ENCODE data around the gene PODXL. TPM values are rescaled to one million over a fixed set of nuclear protein-coding genes. Genes with fewer than 3 reads are reported as not detected.

Gene PODXL
- total and polyA plus RNA-seq, 10 of the 15 experiments (the other 5 are each of a cell fraction or from before 2014, with no cell fraction given): 0.04 to 1.8 (median 0.38) TPM

DNA sequence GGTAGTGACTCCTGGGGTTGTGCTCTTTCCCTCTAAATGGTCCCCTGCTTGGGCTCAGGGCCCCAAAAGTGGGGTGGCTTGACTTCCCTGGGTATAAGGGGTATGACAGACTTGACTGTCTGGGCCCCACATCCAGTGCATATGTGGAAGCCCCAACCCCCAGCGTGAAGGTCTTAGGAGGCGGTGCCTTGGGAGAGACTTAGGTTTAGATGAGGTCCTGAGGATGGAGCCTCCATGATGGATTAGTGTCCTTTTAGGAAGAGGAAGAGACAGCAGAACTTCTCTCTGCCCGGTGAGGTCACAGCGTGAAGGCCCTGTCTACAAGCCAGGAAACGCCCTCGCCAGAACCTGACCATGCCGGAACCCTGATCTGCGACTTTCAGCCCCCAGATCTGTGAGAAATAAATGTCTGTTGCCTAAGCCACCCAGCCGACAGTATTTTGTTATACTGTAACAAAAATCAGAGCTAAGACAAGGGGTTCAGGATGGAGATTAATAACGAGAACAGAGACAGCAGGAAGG is 23.8 kb downstream of the PODXL start:
- ChIA-PET SMC1A (ENCODE audit: uncharacterized antibody, unreplicated experiment) (no interaction called here), CTCF (no interaction called here), POLR2A (no interaction called here), RAD21 (ENCODE audit: unreplicated experiment) (no interaction called here)
- TF ChIP-seq KDM1A (IDR thresholded peaks at IDR 0.05; ENCODE audit: borderline replicate concordance) (no peak), EP300 (IDR thresholded peaks at IDR 0.05; ENCODE audit: borderline replicate concordance in 1 of 2, control insufficient read depth in 1 of 2, low read depth in 2 of 2, low read length in 2 of 2) (no peak), ESRRA (IDR thresholded peaks at IDR 0.05; ENCODE audit: low read length) (no peak), NRF1 (conservative IDR thresholded peaks at IDR 0.05; ENCODE audit: low read depth, low read length) (no peak), MTA2 (IDR thresholded peaks at IDR 0.05; ENCODE audit: low read depth) (no peak), CREB1 (IDR thresholded peaks at IDR 0.05; ENCODE audit: low read depth) (no peak), CREM (IDR thresholded peaks at IDR 0.05; ENCODE audit: low read depth) (no peak), KAT2A (conservative IDR thresholded peaks at IDR 0.05; ENCODE audit: control insufficient read depth, low read depth, low read length) (no peak), NFIC (IDR thresholded peaks at IDR 0.05; ENCODE audit: low read depth, low read length) (no peak)
- TF ChIP-seq, protein P1, sequence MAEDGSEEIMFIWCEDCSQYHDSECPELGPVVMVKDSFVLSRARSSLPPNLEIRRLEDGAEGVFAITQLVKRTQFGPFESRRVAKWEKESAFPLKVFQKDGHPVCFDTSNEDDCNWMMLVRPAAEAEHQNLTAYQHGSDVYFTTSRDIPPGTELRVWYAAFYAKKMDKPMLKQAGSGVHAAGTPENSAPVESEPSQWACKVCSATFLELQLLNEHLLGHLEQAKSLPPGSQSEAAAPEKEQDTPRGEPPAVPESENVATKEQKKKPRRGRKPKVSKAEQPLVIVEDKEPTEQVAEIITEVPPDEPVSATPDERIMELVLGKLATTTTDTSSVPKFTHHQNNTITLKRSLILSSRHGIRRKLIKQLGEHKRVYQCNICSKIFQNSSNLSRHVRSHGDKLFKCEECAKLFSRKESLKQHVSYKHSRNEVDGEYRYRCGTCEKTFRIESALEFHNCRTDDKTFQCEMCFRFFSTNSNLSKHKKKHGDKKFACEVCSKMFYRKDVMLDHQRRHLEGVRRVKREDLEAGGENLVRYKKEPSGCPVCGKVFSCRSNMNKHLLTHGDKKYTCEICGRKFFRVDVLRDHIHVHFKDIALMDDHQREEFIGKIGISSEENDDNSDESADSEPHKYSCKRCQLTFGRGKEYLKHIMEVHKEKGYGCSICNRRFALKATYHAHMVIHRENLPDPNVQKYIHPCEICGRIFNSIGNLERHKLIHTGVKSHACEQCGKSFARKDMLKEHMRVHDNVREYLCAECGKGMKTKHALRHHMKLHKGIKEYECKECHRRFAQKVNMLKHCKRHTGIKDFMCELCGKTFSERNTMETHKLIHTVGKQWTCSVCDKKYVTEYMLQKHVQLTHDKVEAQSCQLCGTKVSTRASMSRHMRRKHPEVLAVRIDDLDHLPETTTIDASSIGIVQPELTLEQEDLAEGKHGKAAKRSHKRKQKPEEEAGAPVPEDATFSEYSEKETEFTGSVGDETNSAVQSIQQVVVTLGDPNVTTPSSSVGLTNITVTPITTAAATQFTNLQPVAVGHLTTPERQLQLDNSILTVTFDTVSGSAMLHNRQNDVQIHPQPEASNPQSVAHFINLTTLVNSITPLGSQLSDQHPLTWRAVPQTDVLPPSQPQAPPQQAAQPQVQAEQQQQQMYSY (CRISPR knock-in tag; IDR thresholded peaks at IDR 0.05): no peak
- TF ChIP-seq, protein P2, sequence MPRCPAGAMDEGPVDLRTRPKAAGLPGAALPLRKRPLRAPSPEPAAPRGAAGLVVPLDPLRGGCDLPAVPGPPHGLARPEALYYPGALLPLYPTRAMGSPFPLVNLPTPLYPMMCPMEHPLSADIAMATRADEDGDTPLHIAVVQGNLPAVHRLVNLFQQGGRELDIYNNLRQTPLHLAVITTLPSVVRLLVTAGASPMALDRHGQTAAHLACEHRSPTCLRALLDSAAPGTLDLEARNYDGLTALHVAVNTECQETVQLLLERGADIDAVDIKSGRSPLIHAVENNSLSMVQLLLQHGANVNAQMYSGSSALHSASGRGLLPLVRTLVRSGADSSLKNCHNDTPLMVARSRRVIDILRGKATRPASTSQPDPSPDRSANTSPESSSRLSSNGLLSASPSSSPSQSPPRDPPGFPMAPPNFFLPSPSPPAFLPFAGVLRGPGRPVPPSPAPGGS (IDR thresholded peaks at IDR 0.05; ENCODE audit: borderline replicate concordance, insufficient read depth, low read depth, low read length, poor library complexity, severe bottlenecking): no peak
- FAIRE-seq (no peak), DNase-seq (ENCODE audit: low read depth, low spot score) (no peak), ATAC-seq (no peak)
- BruUV-seq (replicated peaks): no TSS peak
- Histone ChIP-seq H2AFZ (ENCODE audit: control insufficient read depth, low read depth, low read length) (no peak overlapping the region), H3K27me3 (replicated peaks in 1 of 2; ENCODE audit: control insufficient read depth in 2 of 2, insufficient read depth in 2 of 2, low read length in 1 of 2) (no peaks in the 10 kb centered on the region), H3K79me2 (ENCODE audit: control insufficient read depth, insufficient read depth, low read length) (no peaks in the 10 kb centered on the region), H3K9ac (ENCODE audit: control insufficient read depth, insufficient read depth, low read length) (no peak overlapping the region), H4K20me1 (ENCODE audit: control insufficient read depth, insufficient read depth) (no peaks in the 10 kb centered on the region), H3K4me2 (ENCODE audit: control insufficient read depth, insufficient read depth) (no peak overlapping the region), H3K4me1 (ENCODE audit: control insufficient read depth, insufficient read depth, low read length) (no peaks in the 10 kb centered on the region), H3K36me3 (ENCODE audit: control insufficient read depth in 2 of 2, insufficient read depth in 2 of 2, low read length in 1 of 2) (no peaks in the 10 kb centered on the region), H3K27ac (ENCODE audit: control insufficient read depth, insufficient read depth) (no peak overlapping the region), H3K9me3 (replicated peaks; ENCODE audit: control insufficient read depth, insufficient read depth, low read length) (no peaks in the 10 kb centered on the region), H3K4me3 (no peak overlapping the region)
- WGBS (ENCODE audit: insufficient coverage, insufficient replicate concordance, low lambda C conversion rate, missing lambda C conversion rate): 41% methylated on average over 10 of the region's 10 CpGs
- in situ Hi-C loops (cut with MboI): no loop called here
- intact Hi-C loops (cut with micrococcal nuclease; ENCODE audit: unreplicated experiment): no loop called here
